Measurements from ENCODE around the gene RPS6KL1. TPM values are rescaled to one million over a fixed set of nuclear protein-coding genes. Genes with fewer than 3 reads are reported as not detected.

The RPS6KL1 gene
- total RNA-seq, 2 donors from 2014 or later: 9.4 to 17.6 TPM

DNA sequence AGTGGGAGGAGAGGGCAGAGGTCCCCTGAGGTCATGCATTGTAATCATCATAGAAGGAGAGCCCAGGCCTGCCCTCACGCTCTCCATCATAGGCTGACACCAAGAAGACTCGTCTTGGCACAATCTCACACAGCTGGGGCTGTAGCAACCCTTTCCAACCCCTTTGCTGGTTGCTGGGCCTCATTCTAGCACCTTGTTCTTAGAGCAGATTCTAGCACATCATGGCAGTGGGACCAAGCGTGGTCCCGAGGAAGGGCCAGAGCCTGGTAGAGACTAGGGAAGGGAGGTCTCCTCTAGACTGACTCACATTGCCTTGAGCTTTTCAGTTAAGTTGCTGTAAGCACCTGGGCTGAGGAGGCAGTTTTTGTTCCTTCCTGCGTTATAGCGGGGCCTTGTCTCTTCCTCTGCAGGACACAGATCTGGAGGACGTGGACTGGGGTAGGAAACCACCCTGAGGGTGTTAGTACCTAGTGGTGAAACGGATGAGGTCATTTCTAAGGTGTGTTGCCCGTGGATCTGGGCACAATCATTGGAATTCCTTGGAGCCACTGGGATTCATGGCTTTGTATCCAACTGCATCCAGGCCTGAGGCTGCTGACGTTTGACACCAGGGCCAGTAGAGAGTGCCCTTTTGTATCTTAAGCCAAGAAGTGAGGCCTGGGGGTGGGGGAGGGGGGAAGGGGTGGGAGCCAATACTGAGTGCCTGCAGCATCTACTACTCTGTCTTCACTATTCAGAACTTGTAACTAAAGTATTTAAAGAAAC, 19.9 kb downstream of the RPS6KL1 start:
- no peak overlapping the region for H3K4me3 ChIP-seq
- H3K36me3 ChIP-seq: peaks cover 57% of the 10 kb centered on the region
- no peaks in the 10 kb centered on the region for H3K9me3 ChIP-seq
- no peak for DNase-seq (ENCODE audit: low spot score)
- H3K27ac ChIP-seq: no peak overlapping the region
- no peaks in the 10 kb centered on the region for H3K27me3 ChIP-seq (replicated peaks; ENCODE audit: insufficient read depth)
- H3K4me1 ChIP-seq (ENCODE audit: control insufficient read depth in 1 of 2, low read depth in 2 of 2): peaks cover 0 to 17% of the 10 kb centered on the region in 2 donors
- ATAC-seq (ENCODE audit: insufficient number of reproducible peaks, low FRiP score, low read depth): no peak
- TF ChIP-seq, protein P1, sequence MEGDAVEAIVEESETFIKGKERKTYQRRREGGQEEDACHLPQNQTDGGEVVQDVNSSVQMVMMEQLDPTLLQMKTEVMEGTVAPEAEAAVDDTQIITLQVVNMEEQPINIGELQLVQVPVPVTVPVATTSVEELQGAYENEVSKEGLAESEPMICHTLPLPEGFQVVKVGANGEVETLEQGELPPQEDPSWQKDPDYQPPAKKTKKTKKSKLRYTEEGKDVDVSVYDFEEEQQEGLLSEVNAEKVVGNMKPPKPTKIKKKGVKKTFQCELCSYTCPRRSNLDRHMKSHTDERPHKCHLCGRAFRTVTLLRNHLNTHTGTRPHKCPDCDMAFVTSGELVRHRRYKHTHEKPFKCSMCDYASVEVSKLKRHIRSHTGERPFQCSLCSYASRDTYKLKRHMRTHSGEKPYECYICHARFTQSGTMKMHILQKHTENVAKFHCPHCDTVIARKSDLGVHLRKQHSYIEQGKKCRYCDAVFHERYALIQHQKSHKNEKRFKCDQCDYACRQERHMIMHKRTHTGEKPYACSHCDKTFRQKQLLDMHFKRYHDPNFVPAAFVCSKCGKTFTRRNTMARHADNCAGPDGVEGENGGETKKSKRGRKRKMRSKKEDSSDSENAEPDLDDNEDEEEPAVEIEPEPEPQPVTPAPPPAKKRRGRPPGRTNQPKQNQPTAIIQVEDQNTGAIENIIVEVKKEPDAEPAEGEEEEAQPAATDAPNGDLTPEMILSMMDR (IDR thresholded peaks at IDR 0.05): no peak

DNA sequence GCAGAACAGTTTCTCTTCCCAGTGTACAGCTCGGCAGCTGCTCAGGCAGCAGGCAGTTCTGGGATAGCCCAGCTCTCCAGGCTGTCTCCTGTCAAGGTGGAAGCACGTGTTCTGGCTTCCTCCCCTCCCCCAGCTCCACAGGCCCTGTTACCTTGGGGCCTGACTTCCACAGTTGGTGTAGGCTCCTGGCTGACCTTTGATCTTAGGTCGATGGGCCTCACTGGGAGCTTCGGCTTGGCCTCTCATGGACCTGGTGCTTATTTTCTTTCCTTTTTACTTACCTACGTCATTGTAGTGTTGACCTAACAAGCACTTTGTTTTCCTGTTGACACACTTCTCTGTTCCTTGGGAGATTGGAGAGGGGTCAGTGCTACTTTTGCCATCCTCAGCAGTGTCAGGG, 24.4 kb downstream of the RPS6KL1 start:
- Histone ChIP-seq H3K36me3 (peaks cover 91% of the 10 kb centered on the region), H3K27me3 (replicated peaks; ENCODE audit: insufficient read depth) (no peaks in the 10 kb centered on the region), H3K9me3 (no peaks in the 10 kb centered on the region), H3K4me3 (no peak overlapping the region), H3K4me1 (ENCODE audit: control insufficient read depth in 1 of 2, low read depth in 2 of 2) (no peaks in the 10 kb centered on the region), H3K27ac (no peak overlapping the region)
- no peak for ATAC-seq (ENCODE audit: insufficient number of reproducible peaks, low FRiP score, low read depth)
- no peak for DNase-seq (ENCODE audit: low spot score)
- TF ChIP-seq, protein P1 (IDR thresholded peaks at IDR 0.05): no peak

DNA sequence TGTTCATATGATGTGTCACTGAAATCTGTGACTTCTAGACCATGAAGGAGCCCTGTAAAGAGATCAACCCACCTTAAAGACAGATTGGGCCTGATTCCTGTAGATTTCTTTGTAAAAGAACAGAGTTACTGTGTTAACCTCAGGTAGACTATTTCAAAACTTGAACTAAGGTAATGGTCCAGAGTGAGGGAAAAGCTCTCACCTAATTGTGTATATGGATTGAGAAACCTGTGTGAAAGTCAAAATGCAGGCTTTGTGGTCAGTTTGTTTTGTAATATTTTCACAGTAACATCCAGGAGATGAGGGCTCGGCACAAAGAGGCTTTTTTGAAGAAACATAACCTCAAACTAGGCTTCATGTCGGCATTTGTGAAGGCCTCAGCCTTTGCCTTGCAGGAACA, 25.0 kb downstream of the RPS6KL1 start:
- DNase-seq (ENCODE audit: low spot score) (no peak), ATAC-seq (ENCODE audit: insufficient number of reproducible peaks, low FRiP score, low read depth) (no peak)
- H3K4me1 ChIP-seq (ENCODE audit: control insufficient read depth in 1 of 2, low read depth in 2 of 2): no peaks in the 10 kb centered on the region
- peaks cover 93% of the 10 kb centered on the region for H3K36me3 ChIP-seq
- no peak overlapping the region for H3K4me3 ChIP-seq
- no peaks in the 10 kb centered on the region for H3K9me3 ChIP-seq
- H3K27ac ChIP-seq: no peak overlapping the region
- TF ChIP-seq, protein P1 (IDR thresholded peaks at IDR 0.05): no peak
- no peaks in the 10 kb centered on the region for H3K27me3 ChIP-seq (replicated peaks; ENCODE audit: insufficient read depth)

DNA sequence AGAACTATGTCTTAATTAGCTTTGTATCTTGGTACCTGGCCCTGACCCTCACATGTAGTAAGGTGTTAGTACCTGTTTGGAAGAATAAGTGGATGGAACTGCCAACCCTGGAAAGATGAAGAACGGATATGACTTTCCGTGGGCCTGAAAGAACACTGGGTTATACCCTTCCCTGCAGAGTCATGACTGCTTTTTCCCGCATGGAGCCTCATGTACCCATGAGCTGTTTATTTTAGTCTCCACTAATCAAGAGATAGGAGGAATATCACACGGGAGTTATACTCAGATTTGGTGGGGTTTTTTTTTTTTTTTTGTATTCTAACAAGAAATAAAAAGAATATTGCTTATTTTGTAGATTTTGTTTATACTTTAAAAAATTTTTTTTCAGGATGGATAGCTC, 25.4 kb downstream of the RPS6KL1 start:
- TF ChIP-seq, protein P1 (IDR thresholded peaks at IDR 0.05): no peak
- Histone ChIP-seq H3K4me1 (ENCODE audit: control insufficient read depth in 1 of 2, low read depth in 2 of 2) (no peaks in the 10 kb centered on the region), H3K27ac (no peak overlapping the region), H3K9me3 (no peaks in the 10 kb centered on the region), H3K4me3 (no peak overlapping the region), H3K36me3 (peaks cover 93% of the 10 kb centered on the region), H3K27me3 (replicated peaks; ENCODE audit: insufficient read depth) (no peaks in the 10 kb centered on the region)
- ATAC-seq (ENCODE audit: insufficient number of reproducible peaks, low FRiP score, low read depth) (no peak), DNase-seq (ENCODE audit: low spot score) (no peak)

DNA sequence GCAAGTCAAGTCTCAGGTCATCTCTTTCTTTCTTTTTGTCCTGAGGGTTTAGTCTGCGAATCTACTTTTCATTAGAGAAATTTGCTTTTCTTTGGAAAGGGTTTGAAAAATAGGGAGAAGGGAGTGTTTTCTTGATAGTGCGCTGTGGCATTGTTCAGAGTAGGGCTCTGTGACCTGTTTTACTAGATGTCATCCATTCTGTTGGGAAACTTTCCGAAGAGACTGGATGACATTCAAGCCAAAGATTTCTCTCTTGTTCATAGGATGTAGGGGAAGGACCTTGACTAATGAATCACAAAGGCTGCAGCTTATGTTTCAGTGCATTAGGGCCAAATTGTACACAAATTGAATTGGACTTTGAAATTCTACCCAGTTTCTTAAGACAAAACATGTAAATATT, 26.7 kb downstream of the RPS6KL1 start:
- Histone ChIP-seq H3K27ac (no peak overlapping the region), H3K36me3 (peaks cover 93% of the 10 kb centered on the region), H3K27me3 (replicated peaks; ENCODE audit: insufficient read depth) (no peaks in the 10 kb centered on the region), H3K4me3 (no peak overlapping the region), H3K9me3 (no peaks in the 10 kb centered on the region), H3K4me1 (ENCODE audit: control insufficient read depth in 1 of 2, low read depth in 2 of 2) (no peaks in the 10 kb centered on the region)
- no peak for DNase-seq (ENCODE audit: low spot score)
- TF ChIP-seq, protein P1 (IDR thresholded peaks at IDR 0.05): no peak
- ATAC-seq (ENCODE audit: insufficient number of reproducible peaks, low FRiP score, low read depth): no peak

Measured in thoracic aorta (tissue), 2 donors.